Neural progenitor cell (in vitro differentiated cells): ENCODE measurements around the gene SETD3.

Source experiments
- CTCF ChIP-seq: fragments of 200-600 bp; sonication (generic); IDR thresholded peaks from 2 replicates; pipeline ENCODE4 v1.5.1; 2017; ENCODE audit warnings: antibody characterized with exemption, mild to moderate bottlenecking
- EZH2 ChIP-seq: fragments of 200-600 bp; sonication (generic); IDR thresholded peaks from 2 replicates; pipeline ENCODE4 v1.6.1; 2017; ENCODE audit warnings: antibody characterized with exemption, mild to moderate bottlenecking, moderate library complexity

- peak; percentile 97 for TF ChIP-seq CTCF
- no peak for TF ChIP-seq EZH2
Observed at GRCh38 chr14:99518441-99519346, 38.0 kb upstream of the SETD3 start.
